HG03095 (cell line): ENCODE measurements around the gene TARM1.

Experiments used
- ATAC-seq: cut with Tn5 transposase; IDR thresholded peaks from one replicate; pipeline ENCODE4 v1.9.1; 2021; ENCODE audit warnings: moderate library complexity; ENCODE audit not compliant: unreplicated experiment

TARM1 gene

DNA sequence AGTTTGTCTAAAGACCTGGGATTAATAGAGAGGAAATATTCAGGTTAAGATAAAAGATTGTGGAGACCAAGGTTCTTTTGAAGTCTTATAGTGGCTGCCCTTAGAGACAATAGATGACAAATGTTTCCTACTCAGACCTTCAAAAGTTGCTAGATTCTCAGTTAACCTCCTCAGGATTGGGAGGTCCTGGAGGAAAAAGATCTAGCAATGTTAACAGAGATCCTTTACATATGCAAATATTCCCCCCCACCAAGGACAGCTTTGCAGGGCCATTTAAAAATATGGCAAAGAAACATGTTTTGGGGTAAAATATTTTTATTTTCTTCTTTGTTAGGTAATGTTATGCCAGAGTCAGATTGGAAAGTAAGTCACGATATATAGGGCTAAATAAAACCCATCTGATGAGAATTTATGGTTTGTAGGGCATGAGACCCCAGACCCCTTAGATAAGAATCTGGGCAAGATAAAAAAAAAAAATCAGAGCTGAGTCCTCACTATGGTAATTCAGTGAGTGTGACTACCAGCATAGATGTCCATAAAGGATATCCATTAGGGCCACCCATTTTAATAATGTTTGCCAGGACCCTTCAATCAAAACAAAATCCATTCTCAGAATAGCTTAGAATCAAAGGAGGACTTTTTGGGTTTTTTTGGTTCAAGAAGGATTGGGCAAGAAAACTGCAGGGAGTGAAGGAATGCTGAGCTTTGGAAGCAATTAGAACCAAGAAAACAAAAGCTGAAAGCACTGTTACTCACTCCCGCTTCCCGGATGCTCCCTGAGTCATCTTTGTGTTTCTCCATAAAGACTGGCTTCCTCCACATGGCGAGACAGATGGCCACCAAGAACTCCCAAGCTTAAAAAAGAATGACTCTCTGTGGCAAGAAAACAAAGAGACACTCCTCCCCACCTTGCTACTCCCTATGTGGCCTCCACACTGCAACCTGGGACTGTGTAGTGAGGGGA lies 45.7 kb downstream of the TARM1 start:
- ATAC-seq: no peak

DNA sequence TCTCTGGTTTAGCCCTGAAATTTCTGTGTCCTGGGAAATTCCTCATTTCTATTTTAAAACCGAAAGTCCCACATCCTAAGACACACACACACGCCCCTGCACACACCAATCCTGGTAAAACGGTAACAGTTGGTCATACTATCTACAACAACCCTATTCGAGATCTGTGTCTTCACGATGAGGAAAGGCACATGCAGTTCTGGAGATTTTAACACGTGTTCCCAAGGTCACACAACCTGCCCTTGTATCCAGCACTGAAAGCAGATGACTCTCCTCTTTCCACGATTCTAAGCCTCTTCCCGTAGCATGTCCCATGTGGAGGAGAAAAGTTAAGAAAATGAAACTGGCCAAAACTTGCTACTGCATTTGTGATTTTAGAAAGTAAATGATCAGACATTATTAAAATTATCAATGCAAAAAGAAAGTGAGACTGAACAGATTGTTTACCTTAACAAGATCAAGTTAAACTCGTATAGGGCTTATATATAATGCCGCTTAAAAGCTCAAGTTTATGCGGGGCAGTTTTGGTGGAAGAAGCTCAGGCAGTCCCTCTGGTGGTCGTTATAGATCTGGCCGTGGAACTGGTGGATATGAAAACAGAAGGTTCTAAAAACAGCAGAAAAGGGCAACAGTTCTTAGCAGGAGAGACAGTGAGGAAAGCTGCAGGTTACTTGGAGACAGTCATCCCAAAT lies 50.1 kb downstream of the TARM1 start:
- no peak for ATAC-seq

DNA sequence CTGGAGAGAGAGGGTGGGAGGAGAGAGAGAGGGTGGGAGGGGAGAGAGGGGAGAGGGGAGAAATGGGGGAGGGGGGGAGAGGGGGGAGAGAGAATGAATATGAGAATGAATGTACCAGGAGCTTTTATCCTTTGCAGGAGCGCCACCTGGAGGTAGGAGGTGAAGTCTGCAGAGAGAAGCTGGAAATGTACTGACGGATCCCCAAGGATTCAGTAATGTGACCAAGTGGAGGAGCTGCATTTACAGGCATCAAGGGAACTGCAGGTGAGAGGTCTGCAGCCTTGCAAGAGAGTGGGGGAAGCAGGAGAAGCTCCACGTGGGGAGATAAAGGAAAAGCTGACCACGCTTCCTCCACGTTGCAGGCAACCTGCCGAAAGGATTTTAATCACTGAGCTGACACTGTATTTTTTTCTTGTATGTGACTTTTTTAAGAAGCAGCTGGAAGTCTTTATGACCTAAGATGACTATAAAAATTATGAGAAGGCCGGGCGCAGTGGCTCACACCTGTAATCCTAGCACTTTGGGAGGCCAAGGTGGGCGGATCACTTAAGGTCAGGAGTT lies 51.2 kb downstream of the TARM1 start:
- ATAC-seq: no peak

DNA sequence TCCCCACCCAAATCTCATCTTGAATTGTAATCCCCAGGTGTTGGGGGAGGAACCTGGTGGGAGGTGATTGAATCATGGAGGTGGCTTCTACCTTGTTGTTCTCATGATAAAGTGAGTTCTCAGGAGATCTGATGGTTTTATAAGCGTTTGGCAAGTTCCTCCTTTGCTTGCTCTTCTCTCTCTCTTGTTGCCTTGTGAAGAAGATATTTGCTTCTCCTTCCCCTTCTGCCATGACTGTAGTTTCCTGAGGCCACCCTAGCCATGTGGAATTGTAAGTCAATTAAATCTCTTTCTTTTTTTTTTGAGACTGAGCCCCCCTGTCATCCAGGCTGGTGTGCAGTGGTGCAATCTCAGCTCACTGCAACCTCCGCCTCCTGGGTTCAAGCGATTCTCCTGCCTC lies 51.9 kb downstream of the TARM1 start:
- no peak for ATAC-seq

DNA sequence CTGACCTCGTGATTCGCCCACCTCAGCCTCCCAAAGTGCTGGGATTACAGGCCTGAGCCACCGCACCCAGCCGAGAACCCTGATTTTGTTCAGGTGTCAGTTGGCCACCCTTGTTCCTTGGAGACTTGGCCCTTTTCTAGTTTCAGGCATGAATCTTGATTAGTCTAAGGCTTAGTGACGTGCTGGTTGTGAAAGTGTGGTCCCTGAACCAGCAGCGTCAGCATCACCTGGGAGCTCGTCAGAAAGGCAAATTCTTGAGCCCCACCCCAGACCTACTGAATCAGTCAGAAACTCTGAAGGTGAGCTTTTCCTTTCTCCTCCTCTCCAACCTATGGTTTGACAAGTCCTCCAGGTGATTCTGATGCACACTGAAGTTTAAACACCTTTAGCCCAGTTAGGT lies 54.5 kb downstream of the TARM1 start:
- no peak for ATAC-seq

DNA sequence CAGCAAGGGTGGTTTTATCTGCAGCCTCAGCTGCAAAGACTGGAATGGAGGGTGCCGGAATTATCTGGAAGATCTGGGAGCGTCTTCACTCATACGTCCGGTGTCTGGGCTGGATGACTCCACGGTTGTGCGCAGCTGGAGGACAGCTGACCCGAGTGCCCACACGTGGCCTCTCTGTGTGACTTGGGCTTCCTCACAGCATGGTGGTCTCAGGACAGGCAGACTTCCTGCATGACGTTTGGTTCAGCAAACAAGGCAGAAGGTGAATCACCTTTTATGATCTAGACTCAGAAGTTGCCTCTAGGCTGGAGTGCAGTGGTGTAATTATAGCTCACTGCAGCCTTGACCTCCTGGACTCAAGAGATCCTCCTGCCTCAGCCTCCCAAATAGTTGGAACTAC lies 56.5 kb downstream of the TARM1 start:
- ATAC-seq: no peak

DNA sequence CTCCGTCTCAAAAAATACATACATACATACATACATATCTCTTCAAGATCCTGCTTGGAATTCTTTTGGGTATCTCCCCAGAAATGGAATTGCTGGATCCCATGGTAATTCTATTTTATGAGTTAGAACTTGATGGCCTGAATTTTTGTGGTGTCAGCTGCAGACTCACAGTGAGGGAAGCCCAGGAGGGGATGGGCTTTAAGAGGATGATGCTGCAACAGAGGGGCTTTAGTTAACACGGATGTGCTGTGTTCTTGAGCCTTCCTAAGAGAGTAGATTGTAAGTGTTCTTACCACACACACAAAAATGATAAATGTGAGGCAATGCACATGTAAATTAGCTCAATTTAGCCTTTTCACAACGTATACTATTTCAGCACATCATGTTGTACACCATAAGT lies 58.0 kb downstream of the TARM1 start:
- ATAC-seq: no peak

DNA sequence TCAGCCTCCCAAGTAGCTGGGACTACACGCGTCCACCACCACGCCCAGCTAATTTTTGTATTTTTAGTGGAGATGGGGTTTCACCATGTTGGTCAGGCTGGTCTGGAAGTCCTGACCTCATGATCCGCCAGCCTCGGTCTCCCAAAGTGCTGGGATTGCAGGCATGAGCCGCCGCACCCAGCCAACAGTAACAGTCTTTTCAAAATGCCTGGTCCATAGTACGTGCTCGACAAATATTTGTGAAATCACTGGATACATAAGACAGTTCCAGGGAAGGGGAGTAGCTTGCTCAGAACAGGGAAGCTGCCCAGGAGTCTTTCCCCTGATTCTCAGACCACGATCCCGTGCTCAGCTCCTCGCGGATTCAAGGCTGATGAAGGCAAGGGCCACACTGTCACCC lies 59.2 kb downstream of the TARM1 start:
- no peak for ATAC-seq

DNA sequence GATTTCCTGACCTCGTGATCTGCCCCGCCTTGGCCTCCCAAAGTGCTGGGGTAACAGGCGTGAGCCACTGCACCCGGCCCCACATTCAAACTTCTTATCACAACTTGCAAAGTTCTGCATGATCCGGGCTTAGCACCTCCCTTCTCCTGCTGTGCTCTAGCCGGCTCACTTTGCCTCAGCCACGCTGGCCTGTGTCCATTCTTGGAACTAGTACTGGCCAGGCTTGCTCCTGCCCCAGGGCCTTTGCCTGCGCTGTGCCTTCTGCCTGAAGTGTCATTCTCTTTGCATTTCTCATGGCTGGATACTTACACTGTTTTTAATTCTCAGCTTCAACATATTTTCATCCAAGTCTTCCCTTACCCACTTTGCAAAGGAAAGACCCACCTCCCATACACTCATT lies 59.8 kb downstream of the TARM1 start:
- ATAC-seq: no peak
